KMS-11 (cell line): ENCODE measurements around the gene BCAS1.
A peak's percentile ranks its signal among the peaks of the same experiment; 100 is the strongest.

Experiments
- H2AFZ ChIP-seq: fragments of 200-600 bp; sonication (generic); 2 replicates; pipeline ENCODE4 v1.6.1; 2016; ENCODE audit warnings: antibody characterized with exemption, mixed run types, low read depth
- H3K27ac ChIP-seq: fragments of 200-600 bp; sonication (generic); 2 replicates; pipeline ENCODE4 v1.6.1; 2016; ENCODE audit warnings: mild to moderate bottlenecking, mixed run types
- H3K27me3 ChIP-seq: fragments of 200-600 bp; sonication (generic); 2 replicates; pipeline ENCODE4 v1.6.1; 2017; ENCODE audit warnings: mild to moderate bottlenecking, low read depth, mixed run types, moderate library complexity; ENCODE audit not compliant: insufficient read depth
- H3K36me3 ChIP-seq: fragments of 200-600 bp; sonication (generic); 2 replicates; pipeline ENCODE4 v1.6.1; 2017; ENCODE audit warnings: mild to moderate bottlenecking, mixed run types; ENCODE audit not compliant: insufficient read depth
- H3K4me1 ChIP-seq: fragments of 200-600 bp; sonication (generic); 2 replicates; pipeline ENCODE4 v1.6.1; 2016; ENCODE audit warnings: mild to moderate bottlenecking, low read depth, mixed run types; ENCODE audit not compliant: poor library complexity, severe bottlenecking
- H3K4me2 ChIP-seq: fragments of 200-600 bp; sonication (generic); 2 replicates; pipeline ENCODE4 v1.7.0; 2016; ENCODE audit warnings: mild to moderate bottlenecking, mixed run types
- H3K4me3 ChIP-seq: fragments of 200-600 bp; sonication (generic); IDR thresholded peaks from 2 replicates; pipeline ENCODE4 v1.6.1; 2017; ENCODE audit warnings: low read depth, low read length, mixed read lengths; ENCODE audit not compliant: insufficient read depth
- H3K79me2 ChIP-seq: fragments of 200-600 bp; sonication (generic); 2 replicates; pipeline ENCODE4 v1.6.1; 2016; ENCODE audit warnings: low read depth, mixed run types; ENCODE audit not compliant: insufficient read depth
- H3K9ac ChIP-seq: fragments of 200-600 bp; sonication (generic); 2 replicates; pipeline ENCODE4 v1.6.1; 2016; ENCODE audit warnings: mild to moderate bottlenecking, mixed run types
- H4K20me1 ChIP-seq: fragments of 200-600 bp; sonication (generic); 2 replicates; pipeline ENCODE4 v1.6.1; 2016; ENCODE audit warnings: mild to moderate bottlenecking, mixed run types; ENCODE audit not compliant: insufficient read depth
- TF ChIP-seq, protein P1 (sequence below): fragments of 200-600 bp; sonication (generic); conservative IDR thresholded peaks from 2 replicates; pipeline ENCODE4 v1.6.1; 2017; ENCODE audit warnings: low read depth, mild to moderate bottlenecking, antibody characterized with exemption, low read length, moderate library complexity, mixed read lengths

The BCAS1 gene

GRCh38 chr20:54047048-54047447 lies 23.3 kb downstream of the BCAS1 start:
- TF ChIP-seq, protein P1, sequence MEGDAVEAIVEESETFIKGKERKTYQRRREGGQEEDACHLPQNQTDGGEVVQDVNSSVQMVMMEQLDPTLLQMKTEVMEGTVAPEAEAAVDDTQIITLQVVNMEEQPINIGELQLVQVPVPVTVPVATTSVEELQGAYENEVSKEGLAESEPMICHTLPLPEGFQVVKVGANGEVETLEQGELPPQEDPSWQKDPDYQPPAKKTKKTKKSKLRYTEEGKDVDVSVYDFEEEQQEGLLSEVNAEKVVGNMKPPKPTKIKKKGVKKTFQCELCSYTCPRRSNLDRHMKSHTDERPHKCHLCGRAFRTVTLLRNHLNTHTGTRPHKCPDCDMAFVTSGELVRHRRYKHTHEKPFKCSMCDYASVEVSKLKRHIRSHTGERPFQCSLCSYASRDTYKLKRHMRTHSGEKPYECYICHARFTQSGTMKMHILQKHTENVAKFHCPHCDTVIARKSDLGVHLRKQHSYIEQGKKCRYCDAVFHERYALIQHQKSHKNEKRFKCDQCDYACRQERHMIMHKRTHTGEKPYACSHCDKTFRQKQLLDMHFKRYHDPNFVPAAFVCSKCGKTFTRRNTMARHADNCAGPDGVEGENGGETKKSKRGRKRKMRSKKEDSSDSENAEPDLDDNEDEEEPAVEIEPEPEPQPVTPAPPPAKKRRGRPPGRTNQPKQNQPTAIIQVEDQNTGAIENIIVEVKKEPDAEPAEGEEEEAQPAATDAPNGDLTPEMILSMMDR: no peak
- H3K27me3 ChIP-seq: no peaks in the 10 kb centered on the region
- no peaks in the 10 kb centered on the region for H4K20me1 ChIP-seq
- no peak overlapping the region for H2AFZ ChIP-seq
- H3K4me3 ChIP-seq: no peak overlapping the region
- H3K4me2 ChIP-seq: no peak overlapping the region
- no peaks in the 10 kb centered on the region for H3K36me3 ChIP-seq
- H3K27ac ChIP-seq: no peak overlapping the region
- H3K79me2 ChIP-seq: no peaks in the 10 kb centered on the region
- no peak overlapping the region for H3K9ac ChIP-seq
- peaks cover 24% of the 10 kb centered on the region for H3K4me1 ChIP-seq

DNA sequence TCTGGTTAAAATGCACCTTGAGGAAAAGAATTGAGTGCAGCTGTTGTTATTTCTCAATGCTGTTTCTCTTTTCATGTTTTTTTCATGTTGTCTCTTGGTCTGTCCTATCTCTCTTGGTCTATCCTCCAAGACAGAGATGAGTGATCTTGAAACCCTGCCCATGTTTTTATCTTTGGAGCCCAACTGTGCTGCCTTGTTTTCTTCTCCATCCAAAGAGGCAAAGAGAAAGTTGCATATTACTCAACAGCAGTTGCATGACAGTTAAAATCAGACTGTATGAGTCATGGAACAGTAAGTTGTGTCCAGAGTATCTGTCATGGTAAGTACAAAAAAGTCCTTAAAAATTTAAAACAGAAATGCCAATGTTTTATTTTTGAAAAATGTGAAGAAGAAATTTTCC lies 26.2 kb downstream of the BCAS1 start:
- Histone ChIP-seq H3K4me2 (peak overlapping the region; percentile 29; the same call in 1 of the 2 replicates), H3K4me3 (no peak overlapping the region), H4K20me1 (no peaks in the 10 kb centered on the region), H3K4me1 (peaks cover 24% of the 10 kb centered on the region), H3K79me2 (no peaks in the 10 kb centered on the region), H3K27ac (peak overlapping the region; percentile 6; the same call in 1 of the 2 replicates), H3K36me3 (no peaks in the 10 kb centered on the region), H3K9ac (no peak overlapping the region), H3K27me3 (no peaks in the 10 kb centered on the region), H2AFZ (no peak overlapping the region)
- TF ChIP-seq, protein P1: no peak

DNA sequence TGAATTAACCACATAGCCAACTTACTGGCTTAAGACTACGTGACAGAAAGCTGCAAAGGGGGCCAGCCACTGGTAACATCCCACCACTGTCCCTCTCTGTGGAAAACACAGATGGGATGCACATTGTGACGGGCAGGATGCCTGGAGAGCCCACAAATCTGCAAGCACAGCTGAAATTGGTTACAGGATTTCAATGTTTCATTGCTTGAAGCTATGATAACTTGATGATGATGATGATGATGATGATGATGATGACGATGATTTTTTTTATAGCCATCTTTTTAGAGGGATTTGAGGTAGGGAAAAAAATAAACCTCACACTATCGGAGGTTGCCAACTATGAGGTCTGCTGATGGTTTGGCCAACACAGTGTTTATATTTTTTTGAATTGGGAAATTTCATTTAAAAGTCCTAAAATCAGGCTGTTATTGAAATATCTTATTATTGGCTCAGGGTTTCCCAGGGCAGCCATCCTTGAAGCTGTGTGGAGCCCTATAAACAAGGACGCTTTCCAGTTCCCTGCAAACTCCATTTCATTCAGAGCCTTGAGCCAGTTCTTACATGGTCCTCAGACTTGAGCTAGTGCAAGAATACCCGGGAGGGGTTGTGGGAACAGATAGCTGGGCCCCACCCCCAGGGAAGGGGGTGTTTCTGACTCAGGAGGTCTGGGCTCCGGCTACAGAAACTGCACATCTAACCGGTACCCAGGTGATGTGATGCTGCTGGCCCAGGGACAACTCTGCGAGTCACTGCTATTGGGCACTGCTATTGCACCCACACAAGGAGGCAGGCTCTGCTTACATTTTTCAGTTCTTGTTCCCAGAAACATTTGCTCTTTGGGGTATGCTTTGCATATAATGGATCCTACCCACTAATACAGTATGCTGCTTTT lies 27.1 kb downstream of the BCAS1 start:
- Histone ChIP-seq H3K36me3 (no peaks in the 10 kb centered on the region), H3K27me3 (no peaks in the 10 kb centered on the region), H3K4me3 (no peak overlapping the region), H4K20me1 (no peaks in the 10 kb centered on the region), H3K79me2 (no peaks in the 10 kb centered on the region), H3K27ac (peak overlapping the region; percentile 6; the same call in 1 of the 2 replicates), H2AFZ (no peak overlapping the region), H3K4me2 (peak overlapping the region; percentile 29; the same call in 1 of the 2 replicates), H3K9ac (no peak overlapping the region), H3K4me1 (peaks cover 24% of the 10 kb centered on the region)
- TF ChIP-seq, protein P1: no peak

DNA sequence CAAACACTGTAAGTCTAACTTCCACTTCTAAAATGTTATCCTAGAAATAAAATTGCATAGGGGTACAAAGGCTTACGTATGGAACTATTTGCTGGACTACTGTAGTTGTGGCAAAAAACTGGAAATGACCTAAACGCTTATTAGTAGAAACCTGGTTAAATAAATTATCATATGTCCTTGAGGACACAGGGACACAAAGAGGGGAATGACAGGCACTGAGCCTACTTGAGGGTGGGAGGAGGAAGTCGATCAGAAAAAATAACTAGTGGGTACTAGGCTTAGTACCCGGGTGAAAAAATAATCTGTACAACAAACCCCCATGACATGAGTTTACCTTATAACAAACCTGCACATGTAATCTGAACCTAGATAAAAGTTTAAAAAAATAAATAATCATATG lies 28.4 kb downstream of the BCAS1 start:
- no peaks in the 10 kb centered on the region for H3K79me2 ChIP-seq
- TF ChIP-seq, protein P1: no peak
- no peaks in the 10 kb centered on the region for H3K36me3 ChIP-seq
- H3K4me3 ChIP-seq: no peak overlapping the region
- H4K20me1 ChIP-seq: no peaks in the 10 kb centered on the region
- H3K4me2 ChIP-seq: no peak overlapping the region
- H3K9ac ChIP-seq: no peak overlapping the region
- H3K27me3 ChIP-seq: no peaks in the 10 kb centered on the region
- no peak overlapping the region for H2AFZ ChIP-seq
- H3K4me1 ChIP-seq: peaks cover 24% of the 10 kb centered on the region
- H3K27ac ChIP-seq: no peak overlapping the region
